GM23338 (cell line): Measurements from ENCODE around the gene GAB2. TPM values are rescaled to one million over a fixed set of nuclear protein-coding genes. Genes with fewer than 3 reads are reported as not detected.

Experiments used
- ATAC-seq: fragments of 200-7000 bp; cut with Tn5 transposase; 3 replicates; pipeline ENCODE4 v1.9.1; 2020
- DNase-seq: peaks from one replicate; pipeline ENCODE4 v3.0.0-alpha.2; 2015; ENCODE audit warnings: low spot score
- H2AFZ ChIP-seq: fragments of 200-600 bp; sonication (generic); 2 replicates; pipeline ENCODE4 v1.8.0; 2016; ENCODE audit warnings: antibody characterized with exemption, mild to moderate bottlenecking, moderate library complexity
- H3F3A ChIP-seq: fragments of 200-600 bp; sonication (generic); replicated peaks from 2 replicates; pipeline ENCODE4 v1.8.0; 2017; ENCODE audit warnings: antibody characterized with exemption, mixed run types, low read depth
- H3K27ac ChIP-seq: fragments of 200-600 bp; sonication (generic); 2 replicates; pipeline ENCODE4 v1.6.1; 2016; ENCODE audit warnings: low read depth
- H3K27me3 ChIP-seq: fragments of 200-600 bp; sonication (generic); 2 replicates; pipeline ENCODE4 v1.8.0; 2016; ENCODE audit warnings: mild to moderate bottlenecking, mixed run types, moderate library complexity; ENCODE audit not compliant: insufficient read depth
- H3K36me3 ChIP-seq: fragments of 200-600 bp; sonication (generic); 2 replicates; pipeline ENCODE4 v1.8.0; 2016; ENCODE audit warnings: mild to moderate bottlenecking; ENCODE audit not compliant: insufficient read depth
- H3K4me1 ChIP-seq: fragments of 200-600 bp; sonication (generic); 2 replicates; pipeline ENCODE4 v1.8.0; 2016; ENCODE audit warnings: mild to moderate bottlenecking, moderate library complexity; ENCODE audit not compliant: insufficient read depth
- H3K4me2 ChIP-seq: fragments of 200-600 bp; sonication (generic); 2 replicates; pipeline ENCODE4 v1.7.1; 2017; ENCODE audit warnings: mixed run types
- H3K4me3 ChIP-seq: fragments of 200-600 bp; sonication (generic); 2 replicates; pipeline ENCODE4 v1.6.1; 2016; ENCODE audit warnings: mixed run types
- H3K79me2 ChIP-seq: fragments of 200-600 bp; sonication (generic); replicated peaks from 2 replicates; pipeline ENCODE4 v1.8.0; 2017; ENCODE audit warnings: mild to moderate bottlenecking; ENCODE audit not compliant: insufficient read depth
- H3K9me2 ChIP-seq: fragments of 200-600 bp; sonication (generic); 2 replicates; pipeline ENCODE4 v1.8.0; 2017; ENCODE audit not compliant: insufficient read depth
- H4K20me1 ChIP-seq: fragments of 200-600 bp; sonication (generic); replicated peaks from 2 replicates; pipeline ENCODE4 v1.8.0; 2017; ENCODE audit warnings: mild to moderate bottlenecking; ENCODE audit not compliant: insufficient read depth
- H3K27ac Mint-ChIP-seq: 2 replicates; pipeline ENCODE4 v1.8.0; 2020; ENCODE audit warnings: inconsistent platforms, mild to moderate bottlenecking, moderate library complexity, mixed read lengths
- H3K27me3 Mint-ChIP-seq: 3 replicates; pipeline ENCODE4 v1.8.0; 2022; ENCODE audit warnings: low read depth, mild to moderate bottlenecking, moderate library complexity, mixed read lengths, inconsistent platforms; ENCODE audit not compliant: insufficient read depth, poor library complexity
- H3K36me3 Mint-ChIP-seq: 3 replicates; pipeline ENCODE4 v1.8.0; 2021; ENCODE audit warnings: low read depth, mild to moderate bottlenecking, inconsistent platforms, moderate library complexity, mixed read lengths
- H3K4me1 Mint-ChIP-seq: 3 replicates; pipeline ENCODE4 v1.8.0; 2020; ENCODE audit warnings: mild to moderate bottlenecking, inconsistent platforms, mixed read lengths
- H3K4me3 Mint-ChIP-seq: 3 replicates; pipeline ENCODE4 v1.8.0; 2021; ENCODE audit warnings: moderate library complexity, mild to moderate bottlenecking, inconsistent platforms, mixed read lengths
- H3K9me3 Mint-ChIP-seq: 3 replicates; pipeline ENCODE4 v1.8.0; 2020; ENCODE audit warnings: moderate library complexity, mild to moderate bottlenecking, inconsistent platforms, mixed read lengths
- CREB1 ChIP-seq: fragments of 250-450 bp; sonication (Bioruptor Pico); IDR thresholded peaks from 2 replicates; pipeline ENCODE4 v1.5.0; 2020; ENCODE audit warnings: low read depth, mild to moderate bottlenecking, moderate library complexity
- ETS1 ChIP-seq: IDR thresholded peaks from 2 replicates; pipeline ENCODE4 v1.6.1; 2016; ENCODE audit warnings: antibody characterized with exemption
- EZH2 ChIP-seq: fragments of 200-600 bp; sonication (generic); IDR thresholded peaks from one replicate; pipeline ENCODE4 v1.8.0; 2017; ENCODE audit warnings: antibody characterized with exemption, mild to moderate bottlenecking, low read depth; ENCODE audit not compliant: unreplicated experiment
- EZH2phosphoT487 ChIP-seq: fragments of 200-600 bp; sonication (generic); IDR thresholded peaks from one replicate; pipeline ENCODE4 v1.8.1; 2018; ENCODE audit warnings: antibody characterized with exemption; ENCODE audit not compliant: unreplicated experiment
- JUNB ChIP-seq: IDR thresholded peaks from one replicate; pipeline ENCODE4 v1.6.1; 2016; ENCODE audit warnings: antibody characterized with exemption; ENCODE audit not compliant: unreplicated experiment
- NANOG ChIP-seq: IDR thresholded peaks from 2 replicates; pipeline ENCODE4 v1.6.1; 2016; ENCODE audit warnings: antibody characterized with exemption, borderline replicate concordance
- REST ChIP-seq: IDR thresholded peaks from one replicate; pipeline ENCODE4 v1.6.1; 2018; ENCODE audit warnings: antibody characterized with exemption; ENCODE audit not compliant: unreplicated experiment
- ZNF114 ChIP-seq: fragments of 250-450 bp; sonication (Bioruptor Pico); IDR thresholded peaks from 2 replicates; pipeline ENCODE4 v1.5.0; 2020; ENCODE audit warnings: mild to moderate bottlenecking, moderate library complexity
- ZNF331 ChIP-seq: fragments of 250-450 bp; sonication (Bioruptor Pico); IDR thresholded peaks from 2 replicates; pipeline ENCODE4 v1.5.0; 2020; ENCODE audit warnings: low read depth, mild to moderate bottlenecking, moderate library complexity
- ZNF462 ChIP-seq: fragments of 250-450 bp; sonication (Bioruptor Pico); IDR thresholded peaks from 2 replicates; pipeline ENCODE4 v1.5.0; 2020; ENCODE audit warnings: mild to moderate bottlenecking, moderate library complexity
- polyA plus RNA-seq: library from polyadenylated mRNA; unstranded; fragments of >200 nt; fragmentation: Nextera tagmentation; extraction: Ambion mirVana; gene quantifications from 2 replicates; pipeline ENCODE4 v1.2.1, GENCODE V29; 2016
- total RNA-seq: library from RNA; depleted of rRNA; stranded (reverse); fragments of >200 nt; shearing (Covaris generic); gene quantifications from 2 replicates; pipeline ENCODE4 v1.2.3, GENCODE V29; 2014

Gene GAB2
- total and polyA plus RNA-seq, 2 experiments from 2014 or later = 2.0 to 10.8 TPM

- H4K20me1 ChIP-seq = no peaks in the 10 kb centered on the region
- H3K79me2 ChIP-seq = no peaks in the 10 kb centered on the region
- H3K4me3 ChIP-seq = no peak overlapping the region
- H3K36me3 ChIP-seq = no peaks in the 10 kb centered on the region
- ATAC-seq = no peak
- TF ChIP-seq EZH2phosphoT487 (no peak), ZNF331 (CRISPR knock-in tag) (no peak), JUNB (no peak), ETS1 (no peak), NANOG (no peak), ZNF114 (CRISPR knock-in tag) (no peak), ZNF462 (no peak), CREB1 (CRISPR knock-in tag) (no peak), EZH2 (no peak), REST (no peak)
- no peak for DNase-seq
- no peaks in the 10 kb centered on the region for H3F3A ChIP-seq
- H3K9me2 ChIP-seq = no peaks in the 10 kb centered on the region
- Mint-ChIP-seq H3K27ac (no peak overlapping the region), H3K36me3 (no peaks in the 10 kb centered on the region), H3K4me3 (no peak overlapping the region), H3K9me3 (no peaks in the 10 kb centered on the region), H3K27me3 (no peaks in the 10 kb centered on the region), H3K4me1 (peaks cover 13% of the 10 kb centered on the region; the same call in 2 of the 3 replicates)
- H3K4me1 ChIP-seq = peaks cover 14% of the 10 kb centered on the region
- H3K27me3 ChIP-seq = no peaks in the 10 kb centered on the region
- H3K4me2 ChIP-seq = no peak overlapping the region
- H2AFZ ChIP-seq = no peak overlapping the region
- no peak overlapping the region for H3K27ac ChIP-seq
Measured at GRCh38 chr11:78259777-78260487, 157.7 kb downstream of the GAB2 start.
